HL-60 (cell line): Measurements from ENCODE around the gene TRIM25.

Experiments used
- DNase-seq, 2 experiments: peaks; one replicate each; pipeline ENCODE4 v3.0.0-alpha.2; 2010 to 2020; ENCODE audit warnings: low read depth in 1 of 2, low spot score in 1 of 2
- H3K27ac ChIP-seq: fragments of 250-450 bp; sonication (Bioruptor Pico); replicated peaks from 2 replicates; pipeline ENCODE4 v1.5.1; 2020; ENCODE audit warnings: mild to moderate bottlenecking, moderate library complexity
- H3K27me3 ChIP-seq: fragments of 250-450 bp; sonication (Bioruptor Pico); 2 replicates; pipeline ENCODE4 v1.5.1; 2021; ENCODE audit warnings: mild to moderate bottlenecking, moderate library complexity; ENCODE audit not compliant: insufficient read depth, poor library complexity, severe bottlenecking
- H3K4me3 ChIP-seq: replicated peaks from 2 replicates; pipeline ENCODE4 v1.5.1; 2011; ENCODE audit warnings: mild to moderate bottlenecking, control low read depth, low read length; ENCODE audit not compliant: insufficient read depth
- GABPA ChIP-seq: IDR thresholded peaks from 2 replicates; pipeline ENCODE4 v1.6.1; 2012; ENCODE audit warnings: low read depth
- POLR2AphosphoS5 ChIP-seq: IDR thresholded peaks from 2 replicates; pipeline ENCODE4 v1.6.1; 2012; ENCODE audit warnings: low read depth
- SPI1 ChIP-seq: IDR thresholded peaks from 2 replicates; pipeline ENCODE4 v1.6.1; 2012; ENCODE audit warnings: low read depth, mild to moderate bottlenecking, borderline replicate concordance
- TF ChIP-seq, protein P1 (sequence below): IDR thresholded peaks from 2 replicates; pipeline ENCODE4 v1.6.1; 2012; ENCODE audit warnings: low read depth; ENCODE audit not compliant: insufficient replicate concordance
- TF ChIP-seq, protein P2 (sequence below): IDR thresholded peaks from one replicate; pipeline ENCODE4 v1.5.1; 2011; ENCODE audit warnings: low read length, control low read depth, inconsistent platforms; ENCODE audit not compliant: insufficient read depth

The TRIM25 gene

DNA sequence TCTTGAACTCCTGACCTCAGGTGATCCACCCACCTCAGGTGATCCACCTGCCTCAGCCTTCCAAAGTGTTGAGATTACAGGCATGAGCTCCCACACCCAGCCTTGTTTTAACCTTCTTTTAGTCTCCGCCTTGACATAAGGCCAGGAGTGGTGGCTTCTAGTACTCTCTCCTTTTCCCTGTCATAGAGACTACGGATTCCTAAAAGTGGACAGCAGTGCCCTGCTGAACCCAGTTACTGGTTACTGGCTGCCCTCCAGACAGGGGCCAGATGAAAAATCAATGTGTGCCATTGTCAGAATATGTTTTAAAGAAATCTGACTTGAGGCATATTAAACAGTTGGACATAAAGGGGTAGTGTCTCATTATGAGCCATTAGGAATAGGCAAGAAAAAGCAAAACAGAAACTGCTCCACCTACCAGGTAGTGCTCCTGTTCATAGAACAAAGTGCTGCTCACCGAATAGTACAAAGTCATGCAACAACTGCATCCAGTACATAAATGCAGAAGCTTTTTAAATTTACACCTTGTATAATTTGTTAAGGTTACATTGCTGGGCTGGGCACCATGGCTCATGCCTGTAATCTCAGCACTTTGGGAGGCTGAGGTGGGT lies 32.1 kb downstream of the TRIM25 start:
- no peak overlapping the region for H3K4me3 ChIP-seq
- TF ChIP-seq POLR2AphosphoS5 (no peak), GABPA (no peak), SPI1 (no peak)
- TF ChIP-seq, protein P1, sequence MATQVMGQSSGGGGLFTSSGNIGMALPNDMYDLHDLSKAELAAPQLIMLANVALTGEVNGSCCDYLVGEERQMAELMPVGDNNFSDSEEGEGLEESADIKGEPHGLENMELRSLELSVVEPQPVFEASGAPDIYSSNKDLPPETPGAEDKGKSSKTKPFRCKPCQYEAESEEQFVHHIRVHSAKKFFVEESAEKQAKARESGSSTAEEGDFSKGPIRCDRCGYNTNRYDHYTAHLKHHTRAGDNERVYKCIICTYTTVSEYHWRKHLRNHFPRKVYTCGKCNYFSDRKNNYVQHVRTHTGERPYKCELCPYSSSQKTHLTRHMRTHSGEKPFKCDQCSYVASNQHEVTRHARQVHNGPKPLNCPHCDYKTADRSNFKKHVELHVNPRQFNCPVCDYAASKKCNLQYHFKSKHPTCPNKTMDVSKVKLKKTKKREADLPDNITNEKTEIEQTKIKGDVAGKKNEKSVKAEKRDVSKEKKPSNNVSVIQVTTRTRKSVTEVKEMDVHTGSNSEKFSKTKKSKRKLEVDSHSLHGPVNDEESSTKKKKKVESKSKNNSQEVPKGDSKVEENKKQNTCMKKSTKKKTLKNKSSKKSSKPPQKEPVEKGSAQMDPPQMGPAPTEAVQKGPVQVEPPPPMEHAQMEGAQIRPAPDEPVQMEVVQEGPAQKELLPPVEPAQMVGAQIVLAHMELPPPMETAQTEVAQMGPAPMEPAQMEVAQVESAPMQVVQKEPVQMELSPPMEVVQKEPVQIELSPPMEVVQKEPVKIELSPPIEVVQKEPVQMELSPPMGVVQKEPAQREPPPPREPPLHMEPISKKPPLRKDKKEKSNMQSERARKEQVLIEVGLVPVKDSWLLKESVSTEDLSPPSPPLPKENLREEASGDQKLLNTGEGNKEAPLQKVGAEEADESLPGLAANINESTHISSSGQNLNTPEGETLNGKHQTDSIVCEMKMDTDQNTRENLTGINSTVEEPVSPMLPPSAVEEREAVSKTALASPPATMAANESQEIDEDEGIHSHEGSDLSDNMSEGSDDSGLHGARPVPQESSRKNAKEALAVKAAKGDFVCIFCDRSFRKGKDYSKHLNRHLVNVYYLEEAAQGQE: no peak
- TF ChIP-seq, protein P2, sequence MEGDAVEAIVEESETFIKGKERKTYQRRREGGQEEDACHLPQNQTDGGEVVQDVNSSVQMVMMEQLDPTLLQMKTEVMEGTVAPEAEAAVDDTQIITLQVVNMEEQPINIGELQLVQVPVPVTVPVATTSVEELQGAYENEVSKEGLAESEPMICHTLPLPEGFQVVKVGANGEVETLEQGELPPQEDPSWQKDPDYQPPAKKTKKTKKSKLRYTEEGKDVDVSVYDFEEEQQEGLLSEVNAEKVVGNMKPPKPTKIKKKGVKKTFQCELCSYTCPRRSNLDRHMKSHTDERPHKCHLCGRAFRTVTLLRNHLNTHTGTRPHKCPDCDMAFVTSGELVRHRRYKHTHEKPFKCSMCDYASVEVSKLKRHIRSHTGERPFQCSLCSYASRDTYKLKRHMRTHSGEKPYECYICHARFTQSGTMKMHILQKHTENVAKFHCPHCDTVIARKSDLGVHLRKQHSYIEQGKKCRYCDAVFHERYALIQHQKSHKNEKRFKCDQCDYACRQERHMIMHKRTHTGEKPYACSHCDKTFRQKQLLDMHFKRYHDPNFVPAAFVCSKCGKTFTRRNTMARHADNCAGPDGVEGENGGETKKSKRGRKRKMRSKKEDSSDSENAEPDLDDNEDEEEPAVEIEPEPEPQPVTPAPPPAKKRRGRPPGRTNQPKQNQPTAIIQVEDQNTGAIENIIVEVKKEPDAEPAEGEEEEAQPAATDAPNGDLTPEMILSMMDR: no peak
- no peak overlapping the region for H3K27ac ChIP-seq
- H3K27me3 ChIP-seq: no peaks in the 10 kb centered on the region
- no peak for DNase-seq

DNA sequence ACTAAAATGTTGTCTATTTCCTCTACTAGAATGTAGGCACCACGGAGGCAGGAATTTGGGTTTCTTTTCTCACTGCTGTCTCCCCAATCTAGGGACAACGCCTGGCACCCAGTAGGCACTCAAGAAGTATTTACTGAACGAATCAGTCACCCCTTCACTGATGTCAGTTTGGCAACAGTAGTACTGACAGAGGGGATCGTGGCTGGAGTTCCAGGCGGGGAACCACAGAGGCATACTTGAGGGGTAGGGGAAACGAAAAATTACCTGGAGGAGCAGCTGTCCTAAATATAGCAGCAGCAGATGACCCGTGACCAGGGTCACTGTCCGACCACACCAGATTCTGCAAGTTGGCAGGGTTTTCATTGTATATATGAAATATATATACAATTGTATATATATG lies 33.3 kb downstream of the TRIM25 start:
- Histone ChIP-seq H3K4me3 (no peak overlapping the region), H3K27me3 (no peaks in the 10 kb centered on the region), H3K27ac (no peak overlapping the region)
- TF ChIP-seq POLR2AphosphoS5: no peak
- no peak for TF ChIP-seq GABPA
- TF ChIP-seq SPI1: no peak
- TF ChIP-seq, protein P2: no peak
- TF ChIP-seq, protein P1: no peak
- no peak for DNase-seq

DNA sequence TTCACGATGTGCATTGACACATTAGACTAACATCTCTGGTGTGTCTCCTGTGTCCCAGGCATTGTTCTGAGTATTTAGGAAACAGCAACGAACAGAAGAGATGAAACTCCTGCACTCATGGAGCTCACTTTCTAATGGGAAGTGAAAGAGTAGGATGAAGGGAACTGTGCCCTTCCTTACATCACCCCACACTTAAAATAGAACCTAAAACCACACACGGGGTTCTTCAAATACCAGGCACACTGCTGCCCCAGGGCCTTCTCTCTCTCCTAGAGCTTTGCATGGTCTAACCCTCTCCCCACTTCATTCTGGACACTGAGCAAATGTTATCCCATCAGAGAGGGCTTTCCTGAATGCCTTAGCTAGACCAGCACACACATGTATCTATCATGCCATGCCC lies 33.7 kb downstream of the TRIM25 start:
- H3K4me3 ChIP-seq: no peak overlapping the region
- TF ChIP-seq, protein P2: no peak
- TF ChIP-seq POLR2AphosphoS5 (0 out of 2 replicates have a peak, but pooled peaks have one; percentile 32), SPI1 (no peak), GABPA (no peak)
- TF ChIP-seq, protein P1: no peak
- H3K27me3 ChIP-seq: no peaks in the 10 kb centered on the region
- no peak for DNase-seq
- H3K27ac ChIP-seq: no peak overlapping the region
